Hepatocyte (in vitro differentiated cells): ENCODE data around the gene NCAPH2. TPM values are rescaled to one million over a fixed set of nuclear protein-coding genes. Genes with fewer than 3 reads are reported as not detected.

Experiments used
- DNase-seq: peaks from one replicate; pipeline ENCODE4 v3.0.0-alpha.2; 2016; ENCODE audit warnings: low spot score
- H2AFZ ChIP-seq: fragments of 200-600 bp; sonication (generic); 2 replicates; pipeline ENCODE4 v1.6.0; 2016; ENCODE audit warnings: antibody characterized with exemption, mild to moderate bottlenecking
- H3K27ac ChIP-seq: fragments of 200-600 bp; sonication (generic); 2 replicates; pipeline ENCODE4 v1.5.1; 2016; ENCODE audit warnings: mild to moderate bottlenecking
- H3K27me3 ChIP-seq: fragments of 200-600 bp; sonication (generic); 2 replicates; pipeline ENCODE4 v1.6.1; 2016
- H3K36me3 ChIP-seq: fragments of 200-600 bp; sonication (generic); replicated peaks from 2 replicates; pipeline ENCODE4 v1.5.1; 2016; ENCODE audit warnings: low read depth; ENCODE audit not compliant: insufficient read depth
- H3K4me1 ChIP-seq: fragments of 200-600 bp; sonication (generic); 2 replicates; pipeline ENCODE4 v1.5.1; 2016; ENCODE audit warnings: mild to moderate bottlenecking, moderate library complexity; ENCODE audit not compliant: insufficient read depth
- H3K4me2 ChIP-seq: fragments of 200-600 bp; sonication (generic); 2 replicates; pipeline ENCODE4 v1.6.0; 2016
- H3K4me3 ChIP-seq: fragments of 200-600 bp; sonication (generic); 2 replicates; pipeline ENCODE4 v1.5.1; 2016; ENCODE audit warnings: mild to moderate bottlenecking
- H3K79me2 ChIP-seq: fragments of 200-600 bp; sonication (generic); 2 replicates; pipeline ENCODE4 v1.6.0; 2017; ENCODE audit warnings: mild to moderate bottlenecking
- H3K9me2 ChIP-seq: fragments of 200-600 bp; sonication (generic); replicated peaks from 2 replicates; pipeline ENCODE4 v1.6.0; 2017; ENCODE audit warnings: mild to moderate bottlenecking; ENCODE audit not compliant: insufficient read depth
- H3K9me3 ChIP-seq: fragments of 200-600 bp; sonication (generic); 2 replicates; pipeline ENCODE4 v1.5.1; 2016; ENCODE audit warnings: low read depth, mild to moderate bottlenecking
- H4K20me1 ChIP-seq: fragments of 200-600 bp; sonication (generic); 2 replicates; pipeline ENCODE4 v1.6.0; 2016; ENCODE audit warnings: mild to moderate bottlenecking; ENCODE audit not compliant: insufficient read depth, poor library complexity, severe bottlenecking
- EZH2 ChIP-seq: fragments of 200-600 bp; sonication (generic); IDR thresholded peaks from 2 replicates; pipeline ENCODE4 v1.6.1; 2016; ENCODE audit warnings: antibody characterized with exemption, mild to moderate bottlenecking, borderline replicate concordance
- EZH2phosphoT487 ChIP-seq: fragments of 200-600 bp; sonication (generic); IDR thresholded peaks from one replicate; pipeline ENCODE4 v1.6.1; 2018; ENCODE audit warnings: antibody characterized with exemption, mild to moderate bottlenecking, low read depth, moderate library complexity; ENCODE audit not compliant: unreplicated experiment, severe bottlenecking
- WGBS: methylation state at CpG from one replicate; pipeline ENCODE4 v1.1.6; 2016; ENCODE audit warnings: low lambda C conversion rate; ENCODE audit errors: missing lambda C conversion rate; 5-methylcytosine and 5-hydroxymethylcytosine counted together
- polyA plus RNA-seq: library from polyadenylated mRNA; unstranded; fragments of >200 nt; fragmentation: Nextera tagmentation; extraction: Ambion mirVana; gene quantifications from 2 replicates; pipeline ENCODE4 v1.2.1, GENCODE V29; 2016
- total RNA-seq: library from RNA; depleted of rRNA; stranded (reverse); fragments of >200 nt; gene quantifications from 2 replicates; pipeline ENCODE4 v1.2.3, GENCODE V29; 2014
- TF ChIP-seq, protein P1 (sequence below): fragments of 200-600 bp; sonication (generic); IDR thresholded peaks from 2 replicates; pipeline ENCODE4 v1.5.1; 2016; ENCODE audit warnings: antibody characterized with exemption, mild to moderate bottlenecking; ENCODE audit not compliant: poor library complexity

NCAPH2 gene
- total and polyA plus RNA-seq, 2 experiments from 2014 or later: 25.6 to 40.6 TPM

DNA sequence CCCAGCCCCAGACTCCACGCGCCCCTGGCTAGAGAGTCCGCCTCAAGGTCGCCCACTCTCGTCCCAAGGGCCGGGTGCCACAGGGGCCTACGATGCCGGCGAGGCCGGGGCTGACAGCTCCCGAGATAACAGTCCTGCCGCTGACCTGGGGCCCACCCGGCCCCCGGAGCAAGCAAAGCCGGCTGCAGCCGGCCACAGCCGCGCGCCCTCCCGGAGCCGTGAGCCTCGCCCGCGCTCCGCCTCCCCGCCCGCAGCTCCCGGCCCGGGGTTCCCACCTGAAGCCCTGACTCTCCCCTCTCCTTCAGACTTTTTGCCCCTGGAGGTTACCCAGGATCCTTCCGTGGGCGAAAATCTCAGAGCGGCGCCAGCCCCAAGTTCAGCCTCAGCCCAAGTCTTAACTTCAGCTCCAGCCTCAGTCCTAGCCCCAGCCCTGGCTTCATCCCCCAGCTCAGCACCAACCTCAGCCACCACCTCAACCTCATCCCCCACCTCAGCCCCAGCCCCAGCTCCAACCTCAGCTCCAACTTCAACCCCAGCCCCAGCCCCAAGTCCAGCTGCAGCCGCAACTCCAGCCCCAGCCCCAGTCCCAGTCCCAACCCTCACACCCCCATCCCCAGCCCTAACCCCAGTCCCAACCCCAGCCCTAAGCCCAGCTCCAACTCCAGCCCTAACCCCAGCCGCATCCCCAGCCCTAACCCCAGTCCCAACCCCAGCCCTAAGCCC, 39.4 kb downstream of the NCAPH2 start:
- Histone ChIP-seq H3K9me2 (no peaks in the 10 kb centered on the region), H4K20me1 (no peaks in the 10 kb centered on the region), H3K4me3 (no peak overlapping the region), H3K4me2 (no peak overlapping the region), H2AFZ (no peak overlapping the region), H3K27ac (no peak overlapping the region), H3K27me3 (no peaks in the 10 kb centered on the region), H3K9me3 (no peaks in the 10 kb centered on the region), H3K4me1 (peaks cover 13% of the 10 kb centered on the region), H3K36me3 (no peaks in the 10 kb centered on the region), H3K79me2 (no peaks in the 10 kb centered on the region)
- DNase-seq: no peak
- 91% methylated on average over 4 of the region's 35 CpGs for WGBS
- TF ChIP-seq, protein P1, sequence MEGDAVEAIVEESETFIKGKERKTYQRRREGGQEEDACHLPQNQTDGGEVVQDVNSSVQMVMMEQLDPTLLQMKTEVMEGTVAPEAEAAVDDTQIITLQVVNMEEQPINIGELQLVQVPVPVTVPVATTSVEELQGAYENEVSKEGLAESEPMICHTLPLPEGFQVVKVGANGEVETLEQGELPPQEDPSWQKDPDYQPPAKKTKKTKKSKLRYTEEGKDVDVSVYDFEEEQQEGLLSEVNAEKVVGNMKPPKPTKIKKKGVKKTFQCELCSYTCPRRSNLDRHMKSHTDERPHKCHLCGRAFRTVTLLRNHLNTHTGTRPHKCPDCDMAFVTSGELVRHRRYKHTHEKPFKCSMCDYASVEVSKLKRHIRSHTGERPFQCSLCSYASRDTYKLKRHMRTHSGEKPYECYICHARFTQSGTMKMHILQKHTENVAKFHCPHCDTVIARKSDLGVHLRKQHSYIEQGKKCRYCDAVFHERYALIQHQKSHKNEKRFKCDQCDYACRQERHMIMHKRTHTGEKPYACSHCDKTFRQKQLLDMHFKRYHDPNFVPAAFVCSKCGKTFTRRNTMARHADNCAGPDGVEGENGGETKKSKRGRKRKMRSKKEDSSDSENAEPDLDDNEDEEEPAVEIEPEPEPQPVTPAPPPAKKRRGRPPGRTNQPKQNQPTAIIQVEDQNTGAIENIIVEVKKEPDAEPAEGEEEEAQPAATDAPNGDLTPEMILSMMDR: no peak
- TF ChIP-seq EZH2 (no peak), EZH2phosphoT487 (no peak)

DNA sequence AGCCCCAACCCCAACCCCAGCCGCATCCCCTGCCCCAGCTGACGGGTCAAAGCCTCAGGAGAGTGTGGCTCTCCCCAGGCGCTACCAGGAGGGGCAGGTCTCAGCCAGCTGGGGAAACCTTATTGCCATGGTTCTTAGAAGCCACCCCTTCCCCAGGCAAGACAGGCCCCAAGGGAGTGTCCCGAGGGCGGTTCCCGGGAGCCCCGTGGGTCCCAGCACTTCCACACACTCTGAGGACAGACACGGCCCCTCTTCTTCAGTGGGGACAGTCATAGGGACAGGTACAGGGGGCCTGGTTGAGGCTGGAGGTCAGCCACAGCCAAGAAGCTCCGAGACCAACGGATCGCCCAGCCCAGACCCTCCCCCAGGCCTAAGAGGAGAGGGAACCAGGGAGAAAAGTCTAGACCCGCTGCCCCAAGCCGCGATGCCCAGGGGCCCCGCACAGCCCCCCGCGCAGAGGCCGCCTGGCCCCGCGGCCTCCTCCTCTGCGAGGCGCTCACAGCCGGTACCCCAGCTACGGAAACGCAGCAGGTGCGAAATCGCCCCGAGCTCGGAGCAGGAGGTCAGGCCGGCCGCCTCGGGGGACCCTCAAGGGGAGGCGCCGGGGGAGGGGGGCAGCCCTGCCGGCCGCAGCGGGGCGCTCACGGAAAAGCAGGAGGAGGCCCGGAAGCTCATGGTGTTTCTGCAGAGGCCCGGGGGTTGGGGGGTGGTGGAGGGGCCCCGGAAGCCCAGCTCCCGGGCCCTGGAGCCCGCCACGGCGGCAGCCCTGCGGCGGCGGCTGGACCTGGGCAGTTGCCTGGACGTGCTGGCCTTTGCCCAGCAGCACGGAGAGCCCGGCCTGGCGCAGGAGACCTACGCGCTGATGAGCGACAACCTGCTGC, 40.3 kb downstream of the NCAPH2 start:
- no peak overlapping the region for H3K4me3 ChIP-seq
- H4K20me1 ChIP-seq: no peaks in the 10 kb centered on the region
- no peaks in the 10 kb centered on the region for H3K79me2 ChIP-seq
- no peaks in the 10 kb centered on the region for H3K9me2 ChIP-seq
- H3K4me1 ChIP-seq: peaks cover 13% of the 10 kb centered on the region
- DNase-seq: no peak
- H3K27me3 ChIP-seq: no peaks in the 10 kb centered on the region
- no peak overlapping the region for H3K27ac ChIP-seq
- no peak overlapping the region for H2AFZ ChIP-seq
- WGBS: 92% methylated on average over 17 of the region's 56 CpGs
- H3K9me3 ChIP-seq: no peaks in the 10 kb centered on the region
- TF ChIP-seq, protein P1: no peak
- no peak for TF ChIP-seq EZH2
- no peak for TF ChIP-seq EZH2phosphoT487
- H3K36me3 ChIP-seq: no peaks in the 10 kb centered on the region
- H3K4me2 ChIP-seq: no peak overlapping the region

DNA sequence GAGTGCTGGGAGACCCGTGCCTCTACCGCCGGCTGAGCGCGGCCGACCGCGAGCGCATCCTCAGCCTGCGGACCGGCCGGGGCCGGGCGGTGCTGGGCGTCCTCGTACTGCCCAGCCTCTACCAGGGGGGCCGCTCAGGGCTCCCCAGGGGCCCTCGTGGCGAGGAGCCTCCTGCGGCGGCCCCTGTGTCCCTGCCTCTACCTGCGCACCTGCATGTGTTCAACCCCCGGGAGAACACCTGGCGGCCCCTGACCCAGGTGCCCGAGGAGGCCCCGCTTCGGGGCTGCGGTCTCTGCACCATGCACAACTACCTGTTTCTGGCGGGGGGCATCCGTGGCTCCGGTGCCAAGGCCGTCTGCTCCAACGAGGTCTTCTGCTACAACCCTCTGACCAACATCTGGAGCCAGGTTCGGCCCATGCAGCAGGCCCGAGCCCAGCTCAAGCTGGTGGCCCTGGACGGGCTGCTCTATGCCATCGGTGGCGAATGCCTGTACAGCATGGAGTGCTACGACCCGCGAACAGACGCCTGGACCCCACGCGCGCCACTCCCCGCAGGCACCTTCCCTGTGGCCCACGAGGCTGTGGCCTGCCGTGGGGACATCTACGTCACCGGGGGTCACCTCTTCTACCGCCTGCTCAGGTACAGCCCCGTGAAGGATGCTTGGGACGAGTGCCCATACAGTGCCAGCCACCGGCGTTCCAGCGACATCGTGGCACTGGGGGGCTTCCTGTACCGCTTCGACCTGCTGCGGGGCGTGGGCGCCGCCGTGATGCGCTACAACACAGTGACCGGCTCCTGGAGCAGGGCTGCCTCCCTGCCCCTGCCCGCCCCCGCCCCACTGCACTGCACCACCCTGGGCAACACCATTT, 41.1 kb downstream of the NCAPH2 start:
- 97% methylated on average over 47 of the region's 68 CpGs for WGBS
- Histone ChIP-seq H3K27me3 (no peaks in the 10 kb centered on the region), H3K4me1 (peaks cover 9% of the 10 kb centered on the region), H4K20me1 (no peaks in the 10 kb centered on the region), H3K4me2 (no peak overlapping the region), H3K9me3 (no peaks in the 10 kb centered on the region), H2AFZ (no peak overlapping the region), H3K36me3 (no peaks in the 10 kb centered on the region), H3K4me3 (no peak overlapping the region), H3K79me2 (no peaks in the 10 kb centered on the region), H3K9me2 (no peaks in the 10 kb centered on the region), H3K27ac (no peak overlapping the region)
- TF ChIP-seq, protein P1: no peak
- TF ChIP-seq EZH2 (no peak), EZH2phosphoT487 (no peak)
- DNase-seq: no peak
